HepG2 (cell line): ENCODE measurements around the gene DMXL2. TPM values are rescaled to one million over a fixed set of nuclear protein-coding genes. Genes with fewer than 3 reads are reported as not detected.

Experiments used
- ATAC-seq: fragments of 200-7000 bp; cut with Tn5 transposase; 3 replicates; pipeline ENCODE4 v1.9.1; 2020; ENCODE audit warnings: mild to moderate bottlenecking, moderate library complexity
- BruUV-seq: library from RNA; stranded (reverse); fragments of 400-500 nt; replicated peaks from 2 replicates; lab custom pipeline; 2021; lab: Mats Ljungman, UMichigan
- CTCF ChIA-PET: fragments of 300-600 bp; formaldehyde crosslinking; extraction: SDS; loops from one replicate; lab custom pipeline; 2021; ENCODE audit warnings: low total read pairs, inconsistent platforms, low intra/inter-chr PET ratio; lab: Yijun Ruan, JAX
- POLR2A ChIA-PET: fragments of 350-600 bp; sonication (Branson Sonifier 250); formaldehyde crosslinking; loops from one replicate; lab custom pipeline; 2020; ENCODE audit warnings: antibody characterized with exemption, inconsistent platforms; lab: Yijun Ruan, JAX
- DNase-seq: peaks from one replicate; pipeline ENCODE4 v3.0.0-alpha.2; 2015; ENCODE audit warnings: low spot score
- FAIRE-seq: peaks from 3 replicates; lab custom pipeline; 2011; peaks lifted over from hg19 to GRCh38; lab: Jason Lieb, UNC
- H2AFZ ChIP-seq: one replicate; pipeline ENCODE4 v1.6.1; 2011; ENCODE audit warnings: low read length, inconsistent platforms
- H3K27ac ChIP-seq: fragments of 300-600 bp; 3 replicates; pipeline ENCODE4 v1.8.0; 2011; ENCODE audit warnings: mixed run types, mild to moderate bottlenecking, mixed read lengths, low read length, inconsistent platforms; ENCODE audit not compliant: insufficient read depth; ENCODE audit errors: extremely low read length
- H3K27me3 ChIP-seq, 2 experiments: fragments of 200-600 bp in 1 of 2; 2 replicates in 1 of 2; 3 replicates in 1 of 2; pipeline versions ENCODE4 v1.6.0 to v1.8.0; 2011; ENCODE audit warnings: low read length in 2 of 2, mild to moderate bottlenecking in 2 of 2, moderate library complexity in 2 of 2, inconsistent platforms in 1 of 2; ENCODE audit not compliant: insufficient read depth in 2 of 2, control insufficient read depth in 1 of 2
- H3K36me3 ChIP-seq, 2 experiments: fragments of 200-600 bp in 1 of 2; replicated peaks in 1 of 2; 2 replicates in 1 of 2; 3 replicates in 1 of 2; pipeline versions ENCODE4 v1.5.1 to v1.8.0; 2011; ENCODE audit warnings: low read length in 2 of 2, inconsistent platforms in 1 of 2; ENCODE audit not compliant: insufficient read depth in 2 of 2, control insufficient read depth in 1 of 2
- H3K4me1 ChIP-seq: 2 replicates; pipeline ENCODE4 v1.5.1; 2012; ENCODE audit warnings: low read length, inconsistent platforms; ENCODE audit not compliant: insufficient read depth
- H3K4me2 ChIP-seq: 2 replicates; pipeline ENCODE4 v1.6.0; 2011; ENCODE audit warnings: low read depth, low read length, inconsistent platforms
- H3K4me3 ChIP-seq, 3 experiments: fragments of 200-600 bp in 1 of 3; sonication (generic), shearing (Covaris generic) in 1 of 3; replicated peaks in 1 of 3; 2 replicates each; pipeline ENCODE4 v1.5.1; 2011 to 2016; ENCODE audit warnings: low read length in 3 of 3, inconsistent platforms in 2 of 3, low read depth in 2 of 3, mild to moderate bottlenecking in 2 of 3, control low read depth in 1 of 3, mixed read lengths in 1 of 3; ENCODE audit not compliant: insufficient read depth in 1 of 3
- H3K79me2 ChIP-seq: one replicate; pipeline ENCODE4 v1.6.1; 2011; ENCODE audit warnings: low read length, inconsistent platforms; ENCODE audit not compliant: insufficient read depth
- H3K9ac ChIP-seq: 2 replicates; pipeline ENCODE4 v1.6.0; 2011; ENCODE audit warnings: mild to moderate bottlenecking, low read depth, low read length, inconsistent platforms; ENCODE audit not compliant: insufficient read depth
- H3K9me3 ChIP-seq: 2 replicates; pipeline ENCODE4 v1.5.1; 2012; ENCODE audit warnings: mild to moderate bottlenecking, low read length
- H4K20me1 ChIP-seq: 2 replicates; pipeline ENCODE4 v1.6.0; 2011; ENCODE audit warnings: inconsistent platforms, mild to moderate bottlenecking, low read length, moderate library complexity; ENCODE audit not compliant: insufficient read depth
- IRF2 ChIP-seq: IDR thresholded peaks from 2 replicates; pipeline ENCODE4 v1.6.1; 2018; ENCODE audit warnings: missing genetic modification reagents, missing compliant biosample characterization
- KLF13 ChIP-seq: sonication (generic); formaldehyde crosslinking; IDR thresholded peaks from 2 replicates; pipeline ENCODE4 v1.4.0; 2020; ENCODE audit warnings: mild to moderate bottlenecking, missing genetic modification reagents
- MIER2 ChIP-seq: IDR thresholded peaks from 2 replicates; pipeline ENCODE4 v1.6.1; 2016; ENCODE audit warnings: missing biosample characterization, missing genetic modification reagents
- NCOA2 ChIP-seq: sonication (generic); formaldehyde crosslinking; IDR thresholded peaks from 2 replicates; pipeline ENCODE4 v1.8.0; 2022; ENCODE audit warnings: inconsistent platforms
- NRL ChIP-seq: sonication (generic); formaldehyde crosslinking; IDR thresholded peaks from 2 replicates; pipeline ENCODE4 v1.5.0; 2020; ENCODE audit warnings: missing genetic modification reagents, mild to moderate bottlenecking, moderate library complexity, borderline replicate concordance
- RFX1 ChIP-seq: fragments of 450-650 bp; IDR thresholded peaks from 2 replicates; pipeline ENCODE4 v1.6.1; 2017
- TARDBP ChIP-seq: sonication (generic); formaldehyde crosslinking; IDR thresholded peaks from 2 replicates; pipeline ENCODE4 v1.8.0; 2022; ENCODE audit warnings: mild to moderate bottlenecking, missing genetic modification reagents
- TBL1XR1 ChIP-seq: fragments of 150-350 bp; IDR thresholded peaks from 2 replicates; pipeline ENCODE4 v1.6.1; 2014; ENCODE audit warnings: borderline replicate concordance, low read length; ENCODE audit not compliant: partially characterized antibody
- ZNF124 ChIP-seq: sonication (generic); formaldehyde crosslinking; IDR thresholded peaks from 2 replicates; pipeline ENCODE4 v1.4.0; 2020; ENCODE audit warnings: missing genetic modification reagents
- ZNF350 ChIP-seq: sonication (generic); formaldehyde crosslinking; IDR thresholded peaks from 2 replicates; pipeline ENCODE4 v1.4.0; 2020; ENCODE audit warnings: mild to moderate bottlenecking, low read depth, missing genetic modification reagents, borderline replicate concordance
- WGBS: methylation state at CpG from one replicate; pipeline ENCODE4 v1.1.6; 2017; ENCODE audit warnings: low lambda C conversion rate; 5-methylcytosine and 5-hydroxymethylcytosine counted together
- in situ Hi-C: cut with HindIII; loops from 2 replicates; pipeline ENCODE4 v1.10.0; 2017; ENCODE audit warnings: low pct_unique_long_range_greater_than_20kb; ENCODE audit not compliant: extremely low pct_ligation_motif_present
- intact Hi-C: fragments of 100-400 bp; cut with micrococcal nuclease; formaldehyde crosslinking; loops from one replicate; pipeline ENCODE4 v1.10.0; 2022; ENCODE audit not compliant: unreplicated experiment
- polyA plus RNA-seq, 8 experiments: library from polyadenylated mRNA; depleted of rRNA in 3 of 8; stranded (reverse) in 7 of 8; unstranded in 1 of 8; fragments of >200 nt; fragmentation: Illumina TruSeq in 4 of 8; extraction: Trizol in 4 of 8; gene quantifications; 2 replicates each; pipeline versions ENCODE4 v1.2.1 to v1.2.3, GENCODE V29; 2011 to 2016; ENCODE audit warnings: low read depth in 4 of 8, missing spikeins in 1 of 8, mixed read lengths in 1 of 8; ENCODE audit not compliant: insufficient read depth in 1 of 8
- total RNA-seq, 5 experiments: library from RNA; depleted of rRNA; stranded (reverse); fragments of >200 nt; fragmentation: Illumina TruSeq; extraction: Trizol; gene quantifications; 2 replicates each; pipeline ENCODE4 v1.2.3, GENCODE V29; 2016; ENCODE audit warnings: low read depth in 1 of 5
- TF ChIP-seq, protein P1 (sequence below): sonication (generic); formaldehyde crosslinking; IDR thresholded peaks from 2 replicates; pipeline ENCODE4 v1.8.1; 2022; ENCODE audit warnings: mild to moderate bottlenecking, missing genetic modification reagents
- TF ChIP-seq, protein P2 (sequence below): sonication (generic); formaldehyde crosslinking; IDR thresholded peaks from one replicate; pipeline ENCODE4 v1.5.1; 2020; ENCODE audit warnings: mild to moderate bottlenecking, missing genetic modification reagents; ENCODE audit errors: not compliant biosample characterization
- TF ChIP-seq, protein P3 (sequence below): sonication (generic); formaldehyde crosslinking; IDR thresholded peaks from 2 replicates; pipeline ENCODE4 v1.5.1; 2020; ENCODE audit warnings: mild to moderate bottlenecking, missing genetic modification reagents, moderate library complexity

DMXL2 gene
- total and polyA plus RNA-seq, 2 of the 13 experiments (the other 11 are each of a cell fraction or from before 2014, with no cell fraction given) = 11.6 to 15.3 TPM

GRCh38 chr15:51497806-51498205 lies 124.8 kb downstream of the DMXL2 start:
- H3K27me3 ChIP-seq = no peaks in the 10 kb centered on the region
- DNase-seq (no peak), FAIRE-seq (no peak), ATAC-seq (no peak)
- no peaks in the 10 kb centered on the region; a peak in 1 of 5 replicates for H3K36me3 ChIP-seq
- intact Hi-C loops (loop anchor here (2.0 to 5.0 kb wide), 3 partner anchors 95 to 217 kb away; no protein-coding TSS in a partner anchor), in situ Hi-C loops (no loop called here)
- no TSS peak for BruUV-seq
- H3K79me2 ChIP-seq = no peaks in the 10 kb centered on the region
- H3K27ac ChIP-seq = no peak overlapping the region
- no peak overlapping the region for H3K4me2 ChIP-seq
- ChIA-PET CTCF (no interaction called here), POLR2A (no interaction called here)
- H2AFZ ChIP-seq = no peak overlapping the region
- no peak overlapping the region for H3K4me3 ChIP-seq
- 93% methylated on average over 3 of the region's 3 CpGs for WGBS
- H4K20me1 ChIP-seq = no peaks in the 10 kb centered on the region
- H3K9ac ChIP-seq = no peak overlapping the region
- H3K4me1 ChIP-seq = peaks cover 21% of the 10 kb centered on the region
- no peaks in the 10 kb centered on the region for H3K9me3 ChIP-seq
- no peak for TF ChIP-seq MIER2 (CRISPR knock-in tag)
- TF ChIP-seq TBL1XR1 = no peak
- no peak for TF ChIP-seq ZNF350 (CRISPR knock-in tag)
- TF ChIP-seq KLF13 = no peak
- no peak for TF ChIP-seq TARDBP (CRISPR knock-in tag)
- no peak for TF ChIP-seq ZNF124 (CRISPR knock-in tag)
- no peak for TF ChIP-seq IRF2 (CRISPR knock-in tag)
- no peak for TF ChIP-seq RFX1
- TF ChIP-seq, protein P1, sequence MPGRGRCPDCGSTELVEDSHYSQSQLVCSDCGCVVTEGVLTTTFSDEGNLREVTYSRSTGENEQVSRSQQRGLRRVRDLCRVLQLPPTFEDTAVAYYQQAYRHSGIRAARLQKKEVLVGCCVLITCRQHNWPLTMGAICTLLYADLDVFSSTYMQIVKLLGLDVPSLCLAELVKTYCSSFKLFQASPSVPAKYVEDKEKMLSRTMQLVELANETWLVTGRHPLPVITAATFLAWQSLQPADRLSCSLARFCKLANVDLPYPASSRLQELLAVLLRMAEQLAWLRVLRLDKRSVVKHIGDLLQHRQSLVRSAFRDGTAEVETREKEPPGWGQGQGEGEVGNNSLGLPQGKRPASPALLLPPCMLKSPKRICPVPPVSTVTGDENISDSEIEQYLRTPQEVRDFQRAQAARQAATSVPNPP = no peak
- TF ChIP-seq, protein P2, sequence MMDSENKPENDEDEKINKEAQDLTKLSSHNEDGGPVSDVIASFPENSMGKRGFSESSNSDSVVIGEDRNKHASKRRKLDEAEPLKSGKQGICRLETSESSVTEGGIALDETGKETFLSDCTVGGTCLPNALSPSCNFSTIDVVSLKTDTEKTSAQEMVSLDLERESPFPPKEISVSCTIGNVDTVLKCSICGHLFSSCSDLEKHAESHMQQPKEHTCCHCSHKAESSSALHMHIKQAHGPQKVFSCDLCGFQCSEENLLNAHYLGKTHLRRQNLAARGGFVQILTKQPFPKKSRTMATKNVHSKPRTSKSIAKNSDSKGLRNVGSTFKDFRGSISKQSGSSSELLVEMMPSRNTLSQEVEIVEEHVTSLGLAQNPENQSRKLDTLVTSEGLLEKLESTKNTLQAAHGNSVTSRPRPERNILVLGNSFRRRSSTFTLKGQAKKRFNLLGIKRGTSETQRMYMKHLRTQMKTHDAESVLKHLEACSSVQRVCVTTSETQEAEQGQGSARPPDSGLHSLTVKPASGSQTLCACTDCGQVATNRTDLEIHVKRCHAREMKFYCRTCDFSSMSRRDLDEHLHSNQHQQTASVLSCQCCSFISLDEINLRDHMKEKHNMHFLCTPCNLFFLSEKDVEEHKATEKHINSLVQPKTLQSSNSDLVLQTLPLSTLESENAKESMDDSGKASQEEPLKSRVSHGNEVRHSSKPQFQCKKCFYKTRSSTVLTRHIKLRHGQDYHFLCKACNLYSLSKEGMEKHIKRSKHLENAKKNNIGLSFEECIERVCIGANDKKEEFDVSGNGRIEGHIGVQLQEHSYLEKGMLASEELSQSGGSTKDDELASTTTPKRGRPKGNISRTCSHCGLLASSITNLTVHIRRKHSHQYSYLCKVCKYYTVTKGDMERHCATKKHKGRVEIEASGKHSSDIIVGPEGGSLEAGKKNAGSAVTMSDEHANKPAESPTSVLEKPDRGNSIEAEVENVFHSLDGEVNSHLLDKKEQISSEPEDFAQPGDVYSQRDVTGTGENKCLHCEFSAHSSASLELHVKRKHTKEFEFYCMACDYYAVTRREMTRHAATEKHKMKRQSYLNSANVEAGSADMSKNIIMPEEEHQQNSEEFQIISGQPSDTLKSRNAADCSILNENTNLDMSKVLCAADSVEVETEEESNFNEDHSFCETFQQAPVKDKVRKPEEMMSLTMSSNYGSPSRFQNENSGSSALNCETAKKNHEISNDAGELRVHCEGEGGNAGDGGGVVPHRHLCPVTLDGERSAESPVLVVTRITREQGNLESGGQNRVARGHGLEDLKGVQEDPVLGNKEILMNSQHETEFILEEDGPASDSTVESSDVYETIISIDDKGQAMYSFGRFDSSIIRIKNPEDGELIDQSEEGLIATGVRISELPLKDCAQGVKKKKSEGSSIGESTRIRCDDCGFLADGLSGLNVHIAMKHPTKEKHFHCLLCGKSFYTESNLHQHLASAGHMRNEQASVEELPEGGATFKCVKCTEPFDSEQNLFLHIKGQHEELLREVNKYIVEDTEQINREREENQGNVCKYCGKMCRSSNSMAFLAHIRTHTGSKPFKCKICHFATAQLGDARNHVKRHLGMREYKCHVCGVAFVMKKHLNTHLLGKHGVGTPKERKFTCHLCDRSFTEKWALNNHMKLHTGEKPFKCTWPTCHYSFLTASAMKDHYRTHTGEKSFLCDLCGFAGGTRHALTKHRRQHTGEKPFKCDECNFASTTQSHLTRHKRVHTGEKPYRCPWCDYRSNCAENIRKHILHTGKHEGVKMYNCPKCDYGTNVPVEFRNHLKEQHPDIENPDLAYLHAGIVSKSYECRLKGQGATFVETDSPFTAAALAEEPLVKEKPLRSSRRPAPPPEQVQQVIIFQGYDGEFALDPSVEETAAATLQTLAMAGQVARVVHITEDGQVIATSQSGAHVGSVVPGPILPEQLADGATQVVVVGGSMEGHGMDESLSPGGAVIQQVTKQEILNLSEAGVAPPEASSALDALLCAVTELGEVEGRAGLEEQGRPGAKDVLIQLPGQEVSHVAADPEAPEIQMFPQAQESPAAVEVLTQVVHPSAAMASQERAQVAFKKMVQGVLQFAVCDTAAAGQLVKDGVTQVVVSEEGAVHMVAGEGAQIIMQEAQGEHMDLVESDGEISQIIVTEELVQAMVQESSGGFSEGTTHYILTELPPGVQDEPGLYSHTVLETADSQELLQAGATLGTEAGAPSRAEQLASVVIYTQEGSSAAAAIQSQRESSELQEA = no peak
- no peak for TF ChIP-seq NRL (CRISPR knock-in tag)
- TF ChIP-seq, protein P3, sequence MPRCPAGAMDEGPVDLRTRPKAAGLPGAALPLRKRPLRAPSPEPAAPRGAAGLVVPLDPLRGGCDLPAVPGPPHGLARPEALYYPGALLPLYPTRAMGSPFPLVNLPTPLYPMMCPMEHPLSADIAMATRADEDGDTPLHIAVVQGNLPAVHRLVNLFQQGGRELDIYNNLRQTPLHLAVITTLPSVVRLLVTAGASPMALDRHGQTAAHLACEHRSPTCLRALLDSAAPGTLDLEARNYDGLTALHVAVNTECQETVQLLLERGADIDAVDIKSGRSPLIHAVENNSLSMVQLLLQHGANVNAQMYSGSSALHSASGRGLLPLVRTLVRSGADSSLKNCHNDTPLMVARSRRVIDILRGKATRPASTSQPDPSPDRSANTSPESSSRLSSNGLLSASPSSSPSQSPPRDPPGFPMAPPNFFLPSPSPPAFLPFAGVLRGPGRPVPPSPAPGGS (CRISPR knock-in tag) = no peak
- TF ChIP-seq NCOA2 (CRISPR knock-in tag) = no peak
